GM23248 (cell line): ENCODE results near the gene PDE1A. TPM values are rescaled to one million over a fixed set of nuclear protein-coding genes. Genes with fewer than 3 reads are reported as not detected.

Experiments used
- DNase-seq: peaks from one replicate; pipeline ENCODE4 v3.0.0-alpha.2; 2015
- H2AFZ ChIP-seq: fragments of 200-600 bp; sonication (generic); 2 replicates; pipeline ENCODE4 v1.6.1; 2016; ENCODE audit warnings: antibody characterized with exemption
- H3F3A ChIP-seq: fragments of 200-600 bp; sonication (generic); 2 replicates; pipeline ENCODE4 v1.6.1; 2016; ENCODE audit warnings: mild to moderate bottlenecking, antibody characterized with exemption, mixed run types; ENCODE audit not compliant: insufficient read depth
- H3K27ac ChIP-seq: fragments of 200-600 bp; sonication (generic); 2 replicates; pipeline ENCODE4 v1.5.1; 2016; ENCODE audit warnings: mild to moderate bottlenecking
- H3K27me3 ChIP-seq: fragments of 200-600 bp; sonication (generic); replicated peaks from 2 replicates; pipeline ENCODE4 v1.6.1; 2016; ENCODE audit warnings: mild to moderate bottlenecking; ENCODE audit not compliant: insufficient read depth
- H3K36me3 ChIP-seq: fragments of 200-600 bp; sonication (generic); 2 replicates; pipeline ENCODE4 v1.6.1; 2016; ENCODE audit warnings: low read depth, mild to moderate bottlenecking
- H3K4me1 ChIP-seq: fragments of 200-600 bp; sonication (generic); 2 replicates; pipeline ENCODE4 v1.6.1; 2016; ENCODE audit warnings: mild to moderate bottlenecking; ENCODE audit not compliant: insufficient read depth
- H3K4me2 ChIP-seq: fragments of 200-600 bp; sonication (generic); one replicate; pipeline ENCODE4 v1.6.1; 2016; ENCODE audit warnings: mild to moderate bottlenecking; ENCODE audit not compliant: unreplicated experiment
- H3K4me3 ChIP-seq: fragments of 200-600 bp; sonication (generic); 2 replicates; pipeline ENCODE4 v1.5.1; 2016; ENCODE audit warnings: mild to moderate bottlenecking
- H3K79me2 ChIP-seq: fragments of 200-600 bp; sonication (generic); 2 replicates; pipeline ENCODE4 v1.6.1; 2016; ENCODE audit warnings: mild to moderate bottlenecking; ENCODE audit not compliant: insufficient read depth
- H3K9ac ChIP-seq: fragments of 200-600 bp; sonication (generic); 2 replicates; pipeline ENCODE4 v1.6.1; 2016; ENCODE audit warnings: mild to moderate bottlenecking
- H3K9me2 ChIP-seq: fragments of 200-600 bp; sonication (generic); 2 replicates; pipeline ENCODE4 v1.6.1; 2016; ENCODE audit warnings: mixed run types, mild to moderate bottlenecking, moderate library complexity; ENCODE audit not compliant: insufficient read depth
- H3K9me3 ChIP-seq: fragments of 200-600 bp; sonication (generic); one replicate; pipeline ENCODE4 v1.6.1; 2017; ENCODE audit warnings: low read depth
- H4K20me1 ChIP-seq: fragments of 200-600 bp; sonication (generic); 2 replicates; pipeline ENCODE4 v1.6.0; 2016; ENCODE audit not compliant: insufficient read depth
- EZH2 ChIP-seq: fragments of 200-600 bp; sonication (generic); IDR thresholded peaks from 2 replicates; pipeline ENCODE4 v1.6.1; 2018; ENCODE audit warnings: antibody characterized with exemption, mild to moderate bottlenecking; ENCODE audit not compliant: insufficient read depth, poor library complexity, severe bottlenecking
- EZH2phosphoT487 ChIP-seq: fragments of 200-600 bp; sonication (generic); IDR thresholded peaks from 2 replicates; pipeline ENCODE4 v1.6.1; 2018; ENCODE audit warnings: antibody characterized with exemption, moderate library complexity, mild to moderate bottlenecking, low read depth; ENCODE audit not compliant: insufficient read depth
- WGBS, 2 experiments: methylation state at CpG; one replicate each; pipeline ENCODE4 v1.1.6; 2015 to 2017; ENCODE audit warnings: low lambda C conversion rate in 2 of 2, low coverage in 1 of 2; ENCODE audit errors: missing lambda C conversion rate in 2 of 2; 5-methylcytosine and 5-hydroxymethylcytosine counted together
- in situ Hi-C: fragments of 300-500 bp; cut with MboI; formaldehyde crosslinking; loops from 2 replicates; pipeline ENCODE4 v1.15.0; 2020
- polyA plus RNA-seq: library from polyadenylated mRNA; unstranded; fragments of >200 nt; fragmentation: Nextera tagmentation; extraction: Ambion mirVana; gene quantifications from 2 replicates; pipeline ENCODE4 v1.2.1, GENCODE V29; 2016
- total RNA-seq: library from RNA; depleted of rRNA; stranded (reverse); fragments of >200 nt; shearing (Covaris generic); gene quantifications from 2 replicates; pipeline ENCODE4 v1.2.3, GENCODE V29; 2014

Gene PDE1A
- total and polyA plus RNA-seq, 2 experiments from 2014 or later = 1.0 to 1.9 TPM

GRCh38 chr2:182368996-182369395, 57.8 kb downstream of the PDE1A start:
- 71 to 74% methylated on average over 3 of the region's 3 CpGs for WGBS, 2 experiments

GRCh38 chr2:182368446-182368845, 58.4 kb downstream of the PDE1A start:
- H2AFZ ChIP-seq = peak overlapping the region; percentile 29; the same call in 1 of the 2 replicates
- no peak overlapping the region for H3K4me3 ChIP-seq
- no peaks in the 10 kb centered on the region for H3K79me2 ChIP-seq
- H3K4me2 ChIP-seq = no peak overlapping the region
- peaks cover 24% of the 10 kb centered on the region for H3F3A ChIP-seq
- no peak overlapping the region for H3K9ac ChIP-seq
- no peaks in the 10 kb centered on the region for H3K36me3 ChIP-seq
- no peaks in the 10 kb centered on the region for H3K9me2 ChIP-seq
- no peaks in the 10 kb centered on the region for H4K20me1 ChIP-seq
- peak overlapping the region; percentile 55 for H3K27ac ChIP-seq
- DNase-seq = peak; percentile 78
- no peaks in the 10 kb centered on the region for H3K9me3 ChIP-seq
- H3K27me3 ChIP-seq = no peaks in the 10 kb centered on the region
- in situ Hi-C loops = no loop called here
- TF ChIP-seq EZH2 (no peak), EZH2phosphoT487 (no peak)
- peaks cover 46% of the 10 kb centered on the region for H3K4me1 ChIP-seq

More at GRCh38 chr2:182368996-182369395, 57.8 kb downstream of the PDE1A start:
- TF ChIP-seq EZH2phosphoT487 = no peak
- TF ChIP-seq EZH2 = no peak
- Histone ChIP-seq H2AFZ (peak overlapping the region; percentile 29; the same call in 1 of the 2 replicates), H4K20me1 (no peaks in the 10 kb centered on the region), H3F3A (peaks cover 27% of the 10 kb centered on the region), H3K36me3 (no peaks in the 10 kb centered on the region), H3K4me1 (peaks cover 48% of the 10 kb centered on the region), H3K9ac (no peak overlapping the region), H3K79me2 (no peaks in the 10 kb centered on the region), H3K27me3 (no peaks in the 10 kb centered on the region), H3K9me2 (no peaks in the 10 kb centered on the region), H3K4me3 (no peak overlapping the region), H3K4me2 (no peak overlapping the region), H3K9me3 (no peaks in the 10 kb centered on the region), H3K27ac (peak overlapping the region; percentile 55)
- in situ Hi-C loops = no loop called here
- no peak for DNase-seq

- Histone ChIP-seq H3K79me2 (no peaks in the 10 kb centered on the region), H3K27me3 (no peaks in the 10 kb centered on the region), H3K9me2 (no peaks in the 10 kb centered on the region), H3K4me1 (peaks cover 35% of the 10 kb centered on the region), H4K20me1 (no peaks in the 10 kb centered on the region), H3K4me2 (no peak overlapping the region), H3K9ac (peak overlapping the region; percentile 38; the same call in 1 of the 2 replicates), H3K27ac (peak overlapping the region; percentile 70), H2AFZ (peak overlapping the region; percentile 31; the same call in 1 of the 2 replicates), H3K36me3 (no peaks in the 10 kb centered on the region), H3K9me3 (no peaks in the 10 kb centered on the region), H3K4me3 (no peak overlapping the region), H3F3A (peaks cover 15% of the 10 kb centered on the region)
- in situ Hi-C loops = no loop called here
- no peak for TF ChIP-seq EZH2phosphoT487
- TF ChIP-seq EZH2 = no peak
- no peak for DNase-seq
- 52 to 63% methylated on average over 2 of the region's 2 CpGs for WGBS, 2 experiments
Observed at GRCh38 chr2:182367401-182367800, 59.4 kb downstream of the PDE1A start.

GRCh38 chr2:182366628-182367027, 60.2 kb downstream of the PDE1A start:
- Histone ChIP-seq H3F3A (peaks cover 8% of the 10 kb centered on the region; the same call in 1 of the 2 replicates), H3K4me1 (peaks cover 28% of the 10 kb centered on the region), H3K9me3 (no peaks in the 10 kb centered on the region), H3K27me3 (no peaks in the 10 kb centered on the region), H2AFZ (peak overlapping the region; percentile 31), H3K4me2 (no peak overlapping the region), H3K79me2 (no peaks in the 10 kb centered on the region), H3K36me3 (no peaks in the 10 kb centered on the region), H4K20me1 (no peaks in the 10 kb centered on the region), H3K27ac (peak overlapping the region; percentile 70), H3K4me3 (no peak overlapping the region), H3K9ac (peak overlapping the region; percentile 38), H3K9me2 (no peaks in the 10 kb centered on the region)
- in situ Hi-C loops = no loop called here
- TF ChIP-seq EZH2 (no peak), EZH2phosphoT487 (no peak)
- WGBS, 2 experiments = 15 to 17% methylated on average over 4 of the region's 4 CpGs
- peak; percentile 88 for DNase-seq

GRCh38 chr2:182365855-182366254, 61.0 kb downstream of the PDE1A start:
- WGBS, 2 experiments = 95 to 97% methylated on average over 3 of the region's 3 CpGs
- no peaks in the 10 kb centered on the region for H4K20me1 ChIP-seq
- no peaks in the 10 kb centered on the region for H3K9me2 ChIP-seq
- no peak overlapping the region for H3K4me3 ChIP-seq
- H3K79me2 ChIP-seq = no peaks in the 10 kb centered on the region
- H3K27ac ChIP-seq = peak overlapping the region; percentile 70; the same call in 1 of the 2 replicates
- no peak overlapping the region for H2AFZ ChIP-seq
- in situ Hi-C loops = no loop called here
- H3K9ac ChIP-seq = no peak overlapping the region
- no peak for DNase-seq
- no peaks in the 10 kb centered on the region for H3K36me3 ChIP-seq
- no peak overlapping the region for H3K4me2 ChIP-seq
- H3F3A ChIP-seq = peaks cover 8% of the 10 kb centered on the region; the same call in 1 of the 2 replicates
- H3K27me3 ChIP-seq = no peaks in the 10 kb centered on the region
- TF ChIP-seq EZH2 (no peak), EZH2phosphoT487 (no peak)
- no peaks in the 10 kb centered on the region for H3K9me3 ChIP-seq
- peaks cover 27% of the 10 kb centered on the region for H3K4me1 ChIP-seq
